Upper lobe of left lung (tissue), 4 donors: ENCODE measurements around the gene ANKRD36C.
"Not testable (repeated sequence)": the region's sequence is repeated elsewhere in the genome, so short reads cannot be mapped to it uniquely, and the experiment has no call there.

Source experiments
- CTCF ChIP-seq, 6 experiments: fragments of 450-650 bp in 4 of 6; fragments of 200-600 bp in 2 of 6; sonication (generic) in 2 of 6; IDR thresholded peaks; one replicate each; pipeline ENCODE4 v1.5.1; 2016 to 2019; ENCODE audit warnings: antibody characterized with exemption in 6 of 6
- EP300 ChIP-seq, 4 donors: sonication (generic); formaldehyde crosslinking; IDR thresholded peaks; one replicate each; pipeline ENCODE4 v1.5.1; 2017; ENCODE audit warnings: antibody characterized with exemption in 4 of 4, control low read depth in 2 of 4
- POLR2AphosphoS5 ChIP-seq, 2 donors: sonication (generic); formaldehyde crosslinking; IDR thresholded peaks; one replicate each; pipeline ENCODE4 v1.5.1; 2017; ENCODE audit warnings: antibody characterized with exemption in 2 of 2

GRCh38 chr2:95796249-95797099 is 195.2 kb downstream of the ANKRD36C start:
- not testable (repeated sequence) for TF ChIP-seq CTCF, EP300, POLR2AphosphoS5 (IDR thresholded peaks at IDR 0.05)
